HEK293T (cell line): ENCODE measurements around the gene MED1.
"Not testable (repeated sequence)": the region's sequence is repeated elsewhere in the genome, so short reads cannot be mapped to it uniquely, and the experiment has no call there.

ENCODE experiments used
- CTCF ChIA-PET: fragments of 350-600 bp; formaldehyde crosslinking; extraction: SDS; loops from one replicate; lab custom pipeline; 2021; ENCODE audit warnings: antibody characterized with exemption, inconsistent platforms; lab: Yijun Ruan, JAX
- POLR2A ChIA-PET: fragments of 350-600 bp; formaldehyde crosslinking; extraction: SDS; loops from one replicate; lab custom pipeline; 2020; ENCODE audit warnings: antibody characterized with exemption, inconsistent platforms; lab: Yijun Ruan, JAX
- DNase-seq: peaks from one replicate; pipeline ENCODE4 v3.0.0; 2012; ENCODE audit warnings: mixed read lengths; ENCODE audit errors: extremely low spot score
- ARNT ChIP-seq: fragments of 450-650 bp; IDR thresholded peaks from 2 replicates; pipeline ENCODE4 v1.6.1; 2017; ENCODE audit warnings: mild to moderate bottlenecking
- BHLHE40 ChIP-seq: fragments of 450-650 bp; IDR thresholded peaks from 2 replicates; pipeline ENCODE4 v1.6.1; 2016; ENCODE audit warnings: mild to moderate bottlenecking, moderate library complexity, borderline replicate concordance
- CTBP1 ChIP-seq: fragments of 450-650 bp; IDR thresholded peaks from 2 replicates; pipeline ENCODE4 v1.6.1; 2016; ENCODE audit warnings: borderline replicate concordance
- ELF4 ChIP-seq: fragments of 450-650 bp; IDR thresholded peaks from 2 replicates; pipeline ENCODE4 v1.6.1; 2017; ENCODE audit warnings: antibody characterized with exemption
- FOXA1 ChIP-seq: fragments of 450-650 bp; IDR thresholded peaks from 2 replicates; pipeline ENCODE4 v1.6.1; 2016; ENCODE audit warnings: mild to moderate bottlenecking
- FOXK2 ChIP-seq: fragments of 450-650 bp; IDR thresholded peaks from 2 replicates; pipeline ENCODE4 v1.6.1; 2016; ENCODE audit warnings: mild to moderate bottlenecking
- FOXM1 ChIP-seq: fragments of 450-650 bp; IDR thresholded peaks from 2 replicates; pipeline ENCODE4 v1.6.1; 2017; ENCODE audit warnings: mild to moderate bottlenecking, borderline replicate concordance
- HDGF ChIP-seq: fragments of 450-650 bp; IDR thresholded peaks from 2 replicates; pipeline ENCODE4 v1.6.1; 2017; ENCODE audit warnings: antibody characterized with exemption, borderline replicate concordance
- L3MBTL2 ChIP-seq: fragments of 450-650 bp; conservative IDR thresholded peaks from 2 replicates; pipeline ENCODE4 v1.6.1; 2016; ENCODE audit warnings: mild to moderate bottlenecking
- LEF1 ChIP-seq: fragments of 450-650 bp; IDR thresholded peaks from 2 replicates; pipeline ENCODE4 v1.6.1; 2017; ENCODE audit warnings: mild to moderate bottlenecking, borderline replicate concordance
- NFRKB ChIP-seq: fragments of 450-650 bp; IDR thresholded peaks from 2 replicates; pipeline ENCODE4 v1.6.1; 2016; ENCODE audit warnings: mild to moderate bottlenecking, moderate library complexity
- SP1 ChIP-seq: fragments of 450-650 bp; IDR thresholded peaks from 2 replicates; pipeline ENCODE4 v1.6.1; 2017
- SUZ12 ChIP-seq: fragments of 450-650 bp; IDR thresholded peaks from 2 replicates; pipeline ENCODE4 v1.6.1; 2016; ENCODE audit warnings: mild to moderate bottlenecking
- TARDBP ChIP-seq: fragments of 450-650 bp; IDR thresholded peaks from 2 replicates; pipeline ENCODE4 v1.6.1; 2016
- ZNF384 ChIP-seq: fragments of 450-650 bp; IDR thresholded peaks from 2 replicates; pipeline ENCODE4 v1.6.1; 2016
- TF ChIP-seq, protein P1 (sequence below): fragments of 450-650 bp; IDR thresholded peaks from 2 replicates; pipeline ENCODE4 v1.6.1; 2016

MED1 gene

DNA sequence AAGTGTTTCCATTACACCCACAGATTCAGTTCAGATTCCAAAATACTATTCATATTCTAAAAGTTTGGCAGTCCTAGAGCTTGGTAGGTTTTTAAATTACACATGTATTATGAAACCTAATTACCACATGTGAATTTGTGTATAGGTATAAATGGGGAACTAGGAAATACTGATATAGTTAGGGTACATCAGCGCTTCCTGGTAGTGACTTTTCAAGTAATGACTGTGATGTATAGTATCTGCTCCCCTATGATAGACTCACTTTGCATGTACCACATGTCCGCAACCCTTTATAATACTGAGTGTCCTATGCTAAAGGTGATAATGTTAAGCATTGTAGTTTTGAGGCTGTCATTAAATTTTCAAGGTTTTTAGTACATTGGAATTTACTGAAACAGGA is 33.1 kb upstream of the MED1 start:
- CTCF ChIA-PET, result no interaction called here

DNA sequence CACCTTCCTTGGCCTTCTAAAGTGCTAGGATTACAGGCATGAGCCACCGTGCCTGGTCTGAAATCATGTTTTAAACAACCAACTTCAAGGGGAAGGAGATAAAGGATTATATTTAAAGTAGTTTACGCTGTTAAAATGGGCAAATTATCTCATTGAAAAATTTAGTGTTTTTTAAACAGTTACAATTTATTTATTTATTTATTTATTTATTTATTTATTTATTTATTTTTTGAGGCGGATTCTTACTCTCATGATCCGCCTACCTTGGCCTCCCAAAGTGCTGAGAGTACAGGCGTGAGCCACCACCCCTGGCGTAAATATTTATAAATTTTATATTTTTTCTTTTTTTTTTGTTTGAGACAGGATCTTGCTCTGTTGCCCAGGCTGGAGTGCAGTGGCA is 32.4 kb upstream of the MED1 start:
- TF ChIP-seq LEF1 (no peak), HDGF (no peak), ZNF384 (no peak), FOXK2 (no peak), CTBP1 (no peak), BHLHE40 (no peak), FOXM1 (no peak), TARDBP (no peak), SP1 (no peak), SUZ12 (no peak), ELF4 (no peak)
- TF ChIP-seq, protein P1, sequence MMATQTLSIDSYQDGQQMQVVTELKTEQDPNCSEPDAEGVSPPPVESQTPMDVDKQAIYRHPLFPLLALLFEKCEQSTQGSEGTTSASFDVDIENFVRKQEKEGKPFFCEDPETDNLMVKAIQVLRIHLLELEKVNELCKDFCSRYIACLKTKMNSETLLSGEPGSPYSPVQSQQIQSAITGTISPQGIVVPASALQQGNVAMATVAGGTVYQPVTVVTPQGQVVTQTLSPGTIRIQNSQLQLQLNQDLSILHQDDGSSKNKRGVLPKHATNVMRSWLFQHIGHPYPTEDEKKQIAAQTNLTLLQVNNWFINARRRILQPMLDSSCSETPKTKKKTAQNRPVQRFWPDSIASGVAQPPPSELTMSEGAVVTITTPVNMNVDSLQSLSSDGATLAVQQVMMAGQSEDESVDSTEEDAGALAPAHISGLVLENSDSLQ, result no peak
- no peak for DNase-seq
- CTCF ChIA-PET, result no interaction called here
- POLR2A ChIA-PET, result no interaction called here

More for the DNA sequence above, 33.1 kb upstream of the MED1 start:
- DNase-seq, result no peak
- POLR2A ChIA-PET, result no interaction called here
- TF ChIP-seq TARDBP (no peak), NFRKB (no peak), BHLHE40 (no peak), L3MBTL2 (no peak), FOXM1 (no peak), CTBP1 (no peak), ARNT (no peak), ZNF384 (no peak), HDGF (no peak), FOXK2 (no peak), SUZ12 (no peak), SP1 (no peak), LEF1 (no peak), FOXA1 (no peak)
- TF ChIP-seq, protein P1, result no peak

DNA sequence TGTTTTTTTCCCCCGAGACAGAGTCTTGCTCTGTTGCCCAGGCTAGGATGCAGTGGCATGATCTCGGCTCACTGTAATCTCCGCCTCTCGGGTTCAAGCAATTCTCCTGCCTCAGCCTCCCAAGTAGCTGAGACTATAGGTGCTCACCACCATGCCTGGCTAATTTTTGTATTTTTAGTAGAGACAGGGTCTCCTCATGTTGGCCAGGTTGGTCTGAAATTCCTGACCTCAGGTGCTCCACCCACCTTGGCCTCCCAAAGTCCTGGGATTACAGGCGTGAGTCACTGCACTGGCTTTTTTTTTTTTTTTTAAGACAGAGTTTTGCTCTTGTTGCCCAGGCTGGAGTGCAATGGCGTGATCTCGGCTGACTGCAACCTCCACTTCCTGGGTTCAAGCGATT is 28.6 kb upstream of the MED1 start:
- POLR2A ChIA-PET, result interaction anchor here (1.0 to 2.0 kb wide), 2 partner anchors 17 to 18 kb away, joined by 3 to 10 read pairs; partner anchors contain the start of gene CDK12
- CTCF ChIA-PET, DNase-seq: not testable (repeated sequence)

DNA sequence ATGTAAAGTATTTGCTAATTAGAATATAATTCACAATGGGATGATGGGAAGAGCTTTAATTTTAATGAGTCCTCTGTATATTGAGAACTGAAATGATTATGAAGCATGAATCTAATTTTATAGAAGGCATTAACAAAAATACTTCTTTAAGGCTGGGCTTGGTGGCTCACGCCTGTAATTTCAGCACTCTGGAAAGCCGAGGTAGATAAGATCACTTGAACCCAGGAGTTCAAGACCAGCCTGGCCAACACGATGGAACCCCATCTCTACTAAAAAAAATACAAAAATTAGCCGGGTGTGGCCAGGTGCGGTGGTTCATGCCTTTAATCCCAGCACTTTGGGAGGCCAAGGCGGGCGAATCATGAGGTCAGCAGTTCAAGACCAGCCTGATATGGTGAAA is 22.2 kb upstream of the MED1 start:
- no peak for DNase-seq
- ChIA-PET POLR2A (interaction anchor here (0.6 kb wide), 1 partner anchor 11 kb away, joined by 4 read pairs; no protein-coding TSS in a partner anchor), CTCF (interaction anchor here (0.6 kb wide), 1 partner anchor 1028 kb away, joined by 4 read pairs; no protein-coding TSS in a partner anchor)
- no peak for TF ChIP-seq TARDBP
- TF ChIP-seq FOXM1, result no peak
- no peak for TF ChIP-seq ARNT
- no peak for TF ChIP-seq ELF4
- TF ChIP-seq, protein P1, result no peak
- TF ChIP-seq CTBP1, result no peak
- no peak for TF ChIP-seq HDGF
- TF ChIP-seq SP1, result no peak
- TF ChIP-seq SUZ12, result no peak
- no peak for TF ChIP-seq L3MBTL2
- TF ChIP-seq NFRKB, result no peak
- TF ChIP-seq FOXA1, result no peak
- no peak for TF ChIP-seq FOXK2
- no peak for TF ChIP-seq LEF1
- no peak for TF ChIP-seq ZNF384

DNA sequence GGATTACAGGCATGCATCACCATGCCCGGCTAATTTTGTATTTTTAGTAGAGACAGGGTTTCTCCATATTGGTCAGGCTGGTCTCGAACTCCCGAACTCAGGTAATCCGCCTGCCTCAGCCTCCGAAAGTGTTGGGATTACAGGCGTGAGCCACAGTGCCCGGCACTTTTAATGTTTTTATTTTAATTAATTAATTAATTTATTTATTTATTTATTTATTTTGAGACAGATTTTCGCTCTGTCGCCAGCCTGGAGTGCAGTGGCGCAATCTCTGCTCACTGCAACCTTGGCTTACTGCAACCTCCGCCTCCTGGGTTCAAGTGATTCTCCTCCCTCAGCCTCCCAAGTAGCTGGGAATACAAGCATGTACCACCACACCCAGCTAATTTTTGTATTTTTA is 17.5 kb upstream of the MED1 start:
- CTCF ChIA-PET, DNase-seq: not testable (repeated sequence)
- POLR2A ChIA-PET, result interaction anchor here (1.1 kb wide), 1 partner anchor 17 kb away, joined by 3 read pairs; the partner anchor contains the start of gene MED1

DNA sequence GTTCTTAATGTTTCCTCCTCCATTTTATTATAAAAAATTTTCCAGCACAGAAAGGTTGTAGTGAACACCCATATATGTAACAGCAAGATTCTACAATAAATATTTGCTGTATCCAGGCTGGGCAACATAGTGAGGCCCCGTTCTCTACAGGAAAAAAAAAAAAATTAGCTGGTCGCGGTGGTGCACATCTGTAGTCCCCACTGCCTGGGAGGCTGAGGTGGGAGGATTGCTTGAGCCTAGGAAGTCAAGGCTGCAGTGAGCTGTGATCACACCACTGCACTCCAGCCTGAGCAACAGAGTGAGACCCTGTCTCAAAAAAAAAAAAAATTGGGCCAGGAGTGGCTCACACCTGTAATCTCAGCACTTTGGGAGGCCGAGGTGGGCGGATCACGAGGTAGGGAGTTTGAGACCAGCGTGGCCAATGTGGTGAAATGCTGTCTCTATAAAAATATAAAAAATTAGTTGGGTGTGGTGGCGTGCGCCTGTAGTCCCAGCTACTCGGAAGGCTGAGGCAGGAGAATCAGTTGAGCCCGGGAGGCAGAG is 13.6 kb upstream of the MED1 start:
- not testable (repeated sequence) for DNase-seq
- ChIA-PET CTCF (interaction anchor here (0.7 kb wide), 1 partner anchor 16 kb away, joined by 3 read pairs; no protein-coding TSS in a partner anchor), POLR2A (interaction anchor here (1.6 kb wide), 1 partner anchor 14 kb away, joined by 7 read pairs; the partner anchor contains the start of gene MED1)
